GM12878 (cell line): Measurements from ENCODE around the gene KRTAP1-1. TPM values are rescaled to one million over a fixed set of nuclear protein-coding genes. Genes with fewer than 3 reads are reported as not detected.
"Not testable (repeated sequence)": the region's sequence is repeated elsewhere in the genome, so short reads cannot be mapped to it uniquely, and the experiment has no call there.

Experiments used
- ATAC-seq: fragments of 200-7000 bp; cut with Tn5 transposase; 3 replicates; pipeline ENCODE4 v1.9.1; 2020; ENCODE audit warnings: mild to moderate bottlenecking, moderate library complexity
- BruUV-seq: library from RNA; stranded (reverse); fragments of 400-500 nt; replicated peaks from 2 replicates; lab custom pipeline; 2021; lab: Mats Ljungman, UMichigan
- CTCF ChIA-PET: fragments of 300-600 bp; sonication (Branson Sonifier 250); formaldehyde crosslinking; extraction: SDS; loops from one replicate; lab custom pipeline; 2021; ENCODE audit warnings: inconsistent platforms; lab: Yijun Ruan, JAX
- POLR2A ChIA-PET: fragments of 350-600 bp; formaldehyde crosslinking; extraction: SDS; loops from one replicate; lab custom pipeline; 2021; ENCODE audit warnings: inconsistent platforms; lab: Charles Lee
- RAD21 ChIA-PET: fragments of 300-600 bp; sonication (Branson Sonifier 250); formaldehyde crosslinking; loops from one replicate; lab custom pipeline; 2023; ENCODE audit warnings: antibody characterized with exemption; ENCODE audit not compliant: unreplicated experiment; lab: Charles Lee
- SMC1A ChIA-PET: fragments of 300-600 bp; sonication (Branson Sonifier 250); formaldehyde crosslinking; loops from one replicate; lab custom pipeline; 2023; ENCODE audit not compliant: unreplicated experiment, uncharacterized antibody; lab: Charles Lee
- DNase-seq: peaks from one replicate; pipeline ENCODE4 v3.0.0-alpha.2; 2011; ENCODE audit warnings: low read depth, low spot score
- FAIRE-seq: peaks from 3 replicates; lab custom pipeline; 2011; peaks lifted over from hg19 to GRCh38; lab: Jason Lieb, UNC
- H2AFZ ChIP-seq: 2 replicates; pipeline ENCODE4 v1.6.0; 2011; ENCODE audit warnings: low read depth, low read length, control low read depth; ENCODE audit not compliant: control insufficient read depth
- H3K27ac ChIP-seq: 2 replicates; pipeline ENCODE4 v1.5.1; 2011; ENCODE audit warnings: control low read depth; ENCODE audit not compliant: control insufficient read depth, insufficient read depth
- H3K27me3 ChIP-seq, 2 experiments: replicated peaks in 1 of 2; 2 replicates each; pipeline versions ENCODE4 v1.6.0 to v1.6.1; 2011; ENCODE audit warnings: low read length in 1 of 2; ENCODE audit not compliant: control insufficient read depth in 2 of 2, insufficient read depth in 2 of 2
- H3K36me3 ChIP-seq, 2 experiments: 2 replicates each; pipeline ENCODE4 v1.5.1; 2011; ENCODE audit warnings: low read length in 1 of 2; ENCODE audit not compliant: control insufficient read depth in 2 of 2, insufficient read depth in 2 of 2
- H3K4me1 ChIP-seq: 2 replicates; pipeline ENCODE4 v1.6.1; 2011; ENCODE audit warnings: mild to moderate bottlenecking, low read length, moderate library complexity, mixed read lengths; ENCODE audit not compliant: control insufficient read depth, insufficient read depth
- H3K4me2 ChIP-seq: 2 replicates; pipeline ENCODE4 v1.6.0; 2011; ENCODE audit warnings: control low read depth; ENCODE audit not compliant: control insufficient read depth, insufficient read depth
- H3K4me3 ChIP-seq: fragments of 200-600 bp; sonication (generic); 2 replicates; pipeline ENCODE4 v1.5.1; 2016
- H3K79me2 ChIP-seq: 2 replicates; pipeline ENCODE4 v1.6.0; 2011; ENCODE audit warnings: low read length; ENCODE audit not compliant: control insufficient read depth, insufficient read depth
- H3K9ac ChIP-seq: 2 replicates; pipeline ENCODE4 v1.8.0; 2011; ENCODE audit warnings: low read length, control low read depth, mixed read lengths; ENCODE audit not compliant: control insufficient read depth, insufficient read depth
- H3K9me3 ChIP-seq: replicated peaks from 3 replicates; pipeline ENCODE4 v1.5.1; 2011; ENCODE audit warnings: mild to moderate bottlenecking, low read length; ENCODE audit not compliant: control insufficient read depth, insufficient read depth
- H4K20me1 ChIP-seq: 2 replicates; pipeline ENCODE4 v1.6.0; 2011; ENCODE audit not compliant: control insufficient read depth, insufficient read depth
- WGBS: methylation state at CpG from one replicate; pipeline ENCODE4 v1.1.6; 2016; ENCODE audit warnings: low lambda C conversion rate; ENCODE audit not compliant: insufficient replicate concordance, insufficient coverage; ENCODE audit errors: missing lambda C conversion rate; 5-methylcytosine and 5-hydroxymethylcytosine counted together
- in situ Hi-C: fragments of 300-500 bp; cut with MboI; formaldehyde crosslinking; loops from 9 replicates; pipeline ENCODE4 v1.14.3; 2018; ENCODE audit warnings: mixed read lengths
- intact Hi-C: fragments of 100-400 bp; cut with micrococcal nuclease; formaldehyde crosslinking; loops from one replicate; pipeline ENCODE4 v1.14.2; 2022; ENCODE audit not compliant: unreplicated experiment
- polyA plus RNA-seq, 11 experiments: library from polyadenylated mRNA; depleted of rRNA in 4 of 11; unstranded in 6 of 11; stranded (reverse) in 5 of 11; fragments of >200 nt; fragmentation: Nextera tagmentation in 4 of 11; fragmentation: Illumina TruSeq in 1 of 11; extraction: Ambion mirVana in 4 of 11; extraction: Trizol in 1 of 11; gene quantifications; 1 replicate in 1 of 11; 2 replicates in 10 of 11; pipeline versions ENCODE4 v1.2.1 to v1.2.3, GENCODE V29; 2011 to 2016; ENCODE audit warnings: inconsistent platforms in 2 of 11, missing spikeins in 2 of 11, low read depth in 1 of 11
- total RNA-seq, 4 experiments: library from RNA; depleted of rRNA in 3 of 4; stranded (reverse); fragments of >200 nt in 3 of 4; fragmentation: Illumina TruSeq in 1 of 4; extraction: Trizol in 1 of 4; gene quantifications; 2 replicates each; pipeline versions ENCODE4 v1.2.1 to v1.2.3, GENCODE V29; 2013 to 2021

KRTAP1-1 gene
- total and polyA plus RNA-seq, 10 of the 15 experiments (the other 5 are each of a cell fraction or from before 2014, with no cell fraction given), result not detected

DNA sequence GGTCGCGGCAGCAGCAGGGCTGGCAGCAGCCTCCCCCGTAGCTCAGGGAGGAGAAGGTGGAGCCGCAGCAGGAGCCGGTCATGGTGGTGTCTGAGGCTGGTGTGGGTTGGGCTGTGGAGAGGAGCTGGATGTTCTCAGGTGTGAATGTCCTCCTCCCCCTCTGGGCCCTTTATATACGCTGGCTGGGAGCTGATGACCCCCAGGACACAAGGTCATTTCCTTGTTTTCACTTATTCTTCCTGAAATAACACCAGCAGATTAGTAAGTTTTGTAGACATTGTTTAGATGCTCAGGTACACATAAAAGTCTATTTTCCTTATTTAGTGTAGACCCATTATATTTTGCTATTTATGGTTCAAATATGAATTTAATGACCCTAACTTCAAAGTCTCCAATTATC lies 13.9 kb upstream of the KRTAP1-1 start, which contains the start of gene KRTAP2-2:
Gene KRTAP2-2 (minus strand): TSS at position 101 of the 400 bp plus-strand sequence. CDS start 19 bp downstream, at position 82.
- H3K9me3 ChIP-seq, H2AFZ ChIP-seq, RAD21 ChIA-PET, H3K4me1 ChIP-seq, intact Hi-C loops, DNase-seq, H3K4me3 ChIP-seq, H3K27ac ChIP-seq, H3K79me2 ChIP-seq, FAIRE-seq, SMC1A ChIA-PET, in situ Hi-C loops, H3K36me3 ChIP-seq, H3K27me3 ChIP-seq, BruUV-seq, ATAC-seq, H3K9ac ChIP-seq, H4K20me1 ChIP-seq, CTCF ChIA-PET, POLR2A ChIA-PET, H3K4me2 ChIP-seq: not testable (repeated sequence)
- 0% methylated on average over 1 of the region's 6 CpGs for WGBS

DNA sequence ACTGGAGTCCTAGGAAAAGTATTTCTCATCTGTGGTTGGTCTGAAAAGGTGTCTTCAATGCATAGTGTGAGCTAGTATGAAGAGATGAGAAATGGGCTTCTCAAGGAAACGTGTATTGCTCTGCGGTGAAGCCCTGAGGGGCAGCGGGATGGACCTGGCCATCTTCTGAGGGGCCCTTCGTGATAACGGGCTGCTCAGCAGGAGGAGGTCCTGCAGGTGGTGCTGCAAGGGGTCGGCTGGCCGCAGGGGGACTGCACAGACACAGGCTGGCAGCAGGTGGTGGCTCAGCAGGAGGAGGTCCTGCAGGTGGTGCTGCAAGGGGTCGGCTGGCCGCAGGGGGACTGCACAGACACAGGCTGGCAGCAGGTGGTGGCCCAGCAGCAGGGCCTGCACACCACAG lies 13.3 kb upstream of the KRTAP1-1 start:
- H3K36me3 ChIP-seq, in situ Hi-C loops, H3K4me1 ChIP-seq, H3K9me3 ChIP-seq, POLR2A ChIA-PET, H3K27me3 ChIP-seq, H3K4me3 ChIP-seq, FAIRE-seq, H3K4me2 ChIP-seq, DNase-seq, H3K79me2 ChIP-seq, RAD21 ChIA-PET, BruUV-seq, CTCF ChIA-PET, H4K20me1 ChIP-seq, ATAC-seq, H2AFZ ChIP-seq, intact Hi-C loops, SMC1A ChIA-PET, H3K9ac ChIP-seq, H3K27ac ChIP-seq: not testable (repeated sequence)
- 32% methylated on average over 9 of the region's 9 CpGs for WGBS
